Measurements from ENCODE around the gene DCAF15.
A peak's percentile ranks its signal among the peaks of the same experiment; 100 is the strongest.

The DCAF15 gene

GRCh38 chr19:13978351-13979243 lies 26.3 kb downstream of the DCAF15 start:
- DNase-seq, result no peak

GRCh38 chr19:13979244-13979615 lies 26.9 kb downstream of the DCAF15 start:
- no peak for DNase-seq

GRCh38 chr19:13979686-13980085 lies 27.4 kb downstream of the DCAF15 start:
- DNase-seq, result no peak

- DNase-seq, result no peak
Observed at GRCh38 chr19:13980340-13980739, 28.0 kb downstream of the DCAF15 start.

GRCh38 chr19:13981021-13981420 lies 28.7 kb downstream of the DCAF15 start:
- DNase-seq, result no peak

GRCh38 chr19:13981467-13981866 lies 29.2 kb downstream of the DCAF15 start:
- DNase-seq, result no peak

- DNase-seq, result no peak
Observed at GRCh38 chr19:13981988-13982501, 29.7 kb downstream of the DCAF15 start.

GRCh38 chr19:13982773-13983172 lies 30.5 kb downstream of the DCAF15 start:
- no peak for DNase-seq

- DNase-seq, result no peak
Observed at GRCh38 chr19:13983213-13983889, 31.0 kb downstream of the DCAF15 start.

GRCh38 chr19:13984186-13984585 lies 31.9 kb downstream of the DCAF15 start:
- DNase-seq, result no peak

- DNase-seq, result peak; percentile 67
Observed at GRCh38 chr19:13984875-13985741, 32.8 kb downstream of the DCAF15 start.

- DNase-seq, result peak; percentile 68
Observed at GRCh38 chr19:13985771-13986347, 33.5 kb downstream of the DCAF15 start.

- peak; percentile 84 for DNase-seq
Observed at GRCh38 chr19:13986348-13986904, 34.1 kb downstream of the DCAF15 start.

GRCh38 chr19:13987101-13987890 lies 35.0 kb downstream of the DCAF15 start:
- DNase-seq, result no peak

GRCh38 chr19:13989487-13989886 lies 37.2 kb downstream of the DCAF15 start:
- DNase-seq, result no peak

GRCh38 chr19:13990085-13990484 lies 37.8 kb downstream of the DCAF15 start:
- no peak for DNase-seq

- no peak for DNase-seq
Observed at GRCh38 chr19:13992025-13992424, 39.7 kb downstream of the DCAF15 start.

- no peak for DNase-seq
Observed at GRCh38 chr19:13993590-13994300, 41.4 kb downstream of the DCAF15 start.

- DNase-seq, result no peak
Observed at GRCh38 chr19:13995017-13995728, 42.9 kb downstream of the DCAF15 start.
